Activated T-cell treated with anti-CD3 and anti-CD28 coated beads, Interleukin-2, amount 50 U/mL, for 72 hours (primary cell): ENCODE results near the gene SLC35E1. TPM values are rescaled to one million over a fixed set of nuclear protein-coding genes. Genes with fewer than 3 reads are reported as not detected.
"Not testable (repeated sequence)": the region's sequence is repeated elsewhere in the genome, so short reads cannot be mapped to it uniquely, and the experiment has no call there.

ENCODE experiments used
- ATAC-seq, 2 donors: fragments of 150-1000 bp; cut with Tn5 transposase; replicated peaks in 1 of 2; 2 replicates each; pipeline ENCODE4 v1.10.0; 2021; ENCODE audit warnings: moderate library complexity in 2 of 2, mild to moderate bottlenecking in 1 of 2
- DNase-seq, 2 donors: peaks; one replicate each; pipeline ENCODE4 v3.0.0; 2021 to 2022; ENCODE audit warnings: mixed read lengths in 1 of 2
- H3K27ac Mint-ChIP-seq: one replicate; pipeline ENCODE4 v1.8.0; 2022; ENCODE audit warnings: mild to moderate bottlenecking, moderate library complexity, mixed read lengths
- H3K27me3 Mint-ChIP-seq: one replicate; pipeline ENCODE4 v1.8.0; 2022; ENCODE audit warnings: low read depth, mixed read lengths
- H3K36me3 Mint-ChIP-seq, 2 donors: one replicate each; pipeline ENCODE4 v1.8.0; 2022; ENCODE audit warnings: mixed read lengths in 2 of 2, mild to moderate bottlenecking in 1 of 2; ENCODE audit not compliant: insufficient read depth in 2 of 2
- H3K4me1 Mint-ChIP-seq: one replicate; pipeline ENCODE4 v1.8.0; 2022; ENCODE audit warnings: low read depth, mixed read lengths
- H3K4me3 Mint-ChIP-seq, 2 donors: one replicate each; pipeline ENCODE4 v1.8.0; 2022; ENCODE audit warnings: mild to moderate bottlenecking in 2 of 2, mixed read lengths in 2 of 2, moderate library complexity in 2 of 2
- H3K9me3 Mint-ChIP-seq, 2 donors: one replicate each; pipeline ENCODE4 v1.8.0; 2022; ENCODE audit warnings: mixed read lengths in 2 of 2
- total RNA-seq, 2 donors: library from RNA; stranded (reverse); gene quantifications; one replicate each; pipeline ENCODE4 v1.2.3, GENCODE V29; 2022

SLC35E1 gene
- total RNA-seq, 2 donors from 2014 or later, result 36.5 to 39.5 TPM

GRCh38 chr19:16543734-16544133, 28.5 kb downstream of the SLC35E1 start:
- H3K27me3 Mint-ChIP-seq, H3K9me3 Mint-ChIP-seq, H3K27ac Mint-ChIP-seq, DNase-seq, ATAC-seq: not testable (repeated sequence)
- Mint-ChIP-seq H3K4me1 (peaks cover 59% of the 10 kb centered on the region), H3K4me3 (peak overlapping the region; percentile 95 to 99), H3K36me3 (peaks cover 0 to 18% of the 10 kb centered on the region in 2 donors)

- no peaks in the 10 kb centered on the region for H3K9me3 Mint-ChIP-seq
- DNase-seq, result no peak
- peaks cover 2 to 25% of the 10 kb centered on the region in 2 donors for H3K36me3 Mint-ChIP-seq
- ATAC-seq, result no peak
- peak overlapping the region; percentile 96 for H3K27ac Mint-ChIP-seq
- no peaks in the 10 kb centered on the region for H3K27me3 Mint-ChIP-seq
- H3K4me3 Mint-ChIP-seq, result peak overlapping the region; percentile 95 to 99
- H3K4me1 Mint-ChIP-seq, result peaks cover 64% of the 10 kb centered on the region
Observed at GRCh38 chr19:16542910-16543472, 29.2 kb downstream of the SLC35E1 start.

- no peaks in the 10 kb centered on the region for H3K9me3 Mint-ChIP-seq
- peak within 1 kb of the TSS; percentile 95 to 99 for H3K4me3 Mint-ChIP-seq
- peak; percentile 95 for DNase-seq
- peaks cover 2 to 28% of the 10 kb centered on the region in 2 donors for H3K36me3 Mint-ChIP-seq
- H3K27ac Mint-ChIP-seq, result peak within 1 kb of the TSS; percentile 96
- no peaks in the 10 kb centered on the region for H3K27me3 Mint-ChIP-seq
- ATAC-seq, result peak; percentile 85 to 87
- peaks cover 59% of the 10 kb centered on the region for H3K4me1 Mint-ChIP-seq
Observed at GRCh38 chr19:16542045-16542909, 29.9 kb downstream of the SLC35E1 start, which contains the start of gene CHERP. Gene CHERP, minus strand, starts transcription at chr19:16542437. Its CDS starts 59 bp downstream, at chr19:16542378.

GRCh38 chr19:16541526-16542044, 30.6 kb downstream of the SLC35E1 start:
- ATAC-seq (peak in 1 of 2 donors; percentile 1), DNase-seq (peak in 1 of 2 donors; percentile 23)
- H3K4me1 Mint-ChIP-seq, result peaks cover 59% of the 10 kb centered on the region
- peak overlapping the region; percentile 95 to 99 for H3K4me3 Mint-ChIP-seq
- peak overlapping the region; percentile 83 for H3K27ac Mint-ChIP-seq
- H3K27me3 Mint-ChIP-seq, result no peaks in the 10 kb centered on the region
- no peaks in the 10 kb centered on the region for H3K9me3 Mint-ChIP-seq
- H3K36me3 Mint-ChIP-seq, result peaks cover 2 to 28% of the 10 kb centered on the region in 2 donors

GRCh38 chr19:16540948-16541347, 31.3 kb downstream of the SLC35E1 start:
- H3K36me3 Mint-ChIP-seq, result peaks cover 2 to 29% of the 10 kb centered on the region in 2 donors
- DNase-seq, result no peak
- H3K4me1 Mint-ChIP-seq, result peaks cover 59% of the 10 kb centered on the region
- H3K27ac Mint-ChIP-seq, result peak overlapping the region; percentile 83
- no peak for ATAC-seq
- peak overlapping the region; percentile 95 to 99 for H3K4me3 Mint-ChIP-seq
- no peaks in the 10 kb centered on the region for H3K9me3 Mint-ChIP-seq
- no peaks in the 10 kb centered on the region for H3K27me3 Mint-ChIP-seq

- Mint-ChIP-seq H3K27me3 (no peaks in the 10 kb centered on the region), H3K9me3 (no peaks in the 10 kb centered on the region), H3K4me1 (peaks cover 39% of the 10 kb centered on the region), H3K36me3 (peaks cover 2 to 37% of the 10 kb centered on the region in 2 donors), H3K27ac (no peak overlapping the region), H3K4me3 (no peak overlapping the region)
- DNase-seq (no peak), ATAC-seq (no peak)
Observed at GRCh38 chr19:16537111-16537510, 35.1 kb downstream of the SLC35E1 start.

- peaks cover 2 to 42% of the 10 kb centered on the region in 2 donors for H3K36me3 Mint-ChIP-seq
- H3K4me3 Mint-ChIP-seq, result no peak overlapping the region
- no peak overlapping the region for H3K27ac Mint-ChIP-seq
Observed at GRCh38 chr19:16536130-16536529, 36.1 kb downstream of the SLC35E1 start.

GRCh38 chr19:16535381-16535780, 36.8 kb downstream of the SLC35E1 start:
- Mint-ChIP-seq H3K9me3 (no peaks in the 10 kb centered on the region), H3K4me3 (no peak overlapping the region), H3K27me3 (no peaks in the 10 kb centered on the region), H3K36me3 (peaks cover 2 to 37% of the 10 kb centered on the region in 2 donors), H3K27ac (no peak overlapping the region), H3K4me1 (peaks cover 25% of the 10 kb centered on the region)
- DNase-seq (no peak), ATAC-seq (no peak)

More at GRCh38 chr19:16536130-16536529, 36.1 kb downstream of the SLC35E1 start:
- no peak for ATAC-seq
- no peaks in the 10 kb centered on the region for H3K9me3 Mint-ChIP-seq
- H3K4me1 Mint-ChIP-seq, result peaks cover 33% of the 10 kb centered on the region
- no peak for DNase-seq
- no peaks in the 10 kb centered on the region for H3K27me3 Mint-ChIP-seq

GRCh38 chr19:16532440-16533234, 39.6 kb downstream of the SLC35E1 start:
- Mint-ChIP-seq H3K27me3 (no peaks in the 10 kb centered on the region), H3K27ac (no peak overlapping the region), H3K4me3 (no peak overlapping the region), H3K36me3 (peaks cover 0 to 31% of the 10 kb centered on the region in 2 donors), H3K4me1 (no peaks in the 10 kb centered on the region), H3K9me3 (no peaks in the 10 kb centered on the region)
- ATAC-seq (no peak), DNase-seq (no peak)

- H3K9me3 Mint-ChIP-seq, result no peaks in the 10 kb centered on the region
- H3K27me3 Mint-ChIP-seq, result no peaks in the 10 kb centered on the region
- no peak overlapping the region for H3K27ac Mint-ChIP-seq
- ATAC-seq (no peak), DNase-seq (no peak)
- H3K36me3 Mint-ChIP-seq, result peaks cover 0 to 33% of the 10 kb centered on the region in 2 donors
- no peaks in the 10 kb centered on the region for H3K4me1 Mint-ChIP-seq
- no peak overlapping the region for H3K4me3 Mint-ChIP-seq
Observed at GRCh38 chr19:16531380-16531669, 40.9 kb downstream of the SLC35E1 start.

GRCh38 chr19:16530540-16531379, 41.5 kb downstream of the SLC35E1 start:
- H3K27ac Mint-ChIP-seq, result no peak overlapping the region
- peaks cover 0 to 31% of the 10 kb centered on the region in 2 donors for H3K36me3 Mint-ChIP-seq
- ATAC-seq, result no peak
- no peak overlapping the region for H3K4me3 Mint-ChIP-seq
- no peak for DNase-seq
- no peaks in the 10 kb centered on the region for H3K4me1 Mint-ChIP-seq
- H3K9me3 Mint-ChIP-seq, result no peaks in the 10 kb centered on the region
- no peaks in the 10 kb centered on the region for H3K27me3 Mint-ChIP-seq

GRCh38 chr19:16529466-16530144, 42.6 kb downstream of the SLC35E1 start:
- Mint-ChIP-seq H3K27ac (peak overlapping the region; percentile 28), H3K4me3 (no peak overlapping the region), H3K36me3 (peaks cover 0 to 31% of the 10 kb centered on the region in 2 donors), H3K27me3 (no peaks in the 10 kb centered on the region), H3K4me1 (no peaks in the 10 kb centered on the region), H3K9me3 (no peaks in the 10 kb centered on the region)
- DNase-seq, result no peak
- ATAC-seq, result no peak
